SK-N-SH treated with all-trans-retinoic acid at 6 μM for 48 hours (cell line): ENCODE results near the gene METTL26.

ENCODE experiments used
- ARNTL ChIP-seq: fragments of 450-650 bp; formaldehyde crosslinking; IDR thresholded peaks from 2 replicates; pipeline ENCODE4 v1.5.0; 2020; ENCODE audit warnings: low read depth, mild to moderate bottlenecking, moderate library complexity, borderline replicate concordance
- BACH2 ChIP-seq: fragments of 250-450 bp; sonication (Bioruptor Pico); IDR thresholded peaks from 2 replicates; pipeline ENCODE4 v1.9.0; 2021; ENCODE audit warnings: mild to moderate bottlenecking, borderline replicate concordance
- CSDC2 ChIP-seq: fragments of 250-450 bp; sonication (Bioruptor Pico); IDR thresholded peaks from 2 replicates; pipeline ENCODE4 v1.5.0; 2020; ENCODE audit warnings: mild to moderate bottlenecking, moderate library complexity
- ESRRG ChIP-seq: fragments of 250-450 bp; sonication (Bioruptor Pico); IDR thresholded peaks from 2 replicates; pipeline ENCODE4 v1.6.1; 2021; ENCODE audit warnings: mild to moderate bottlenecking
- GLIS3 ChIP-seq: fragments of 250-450 bp; sonication (Bioruptor Pico); IDR thresholded peaks from 2 replicates; pipeline ENCODE4 v1.5.0; 2020; ENCODE audit warnings: mild to moderate bottlenecking, moderate library complexity
- PPARA ChIP-seq: fragments of 250-450 bp; sonication (Bioruptor Pico); IDR thresholded peaks from 2 replicates; pipeline ENCODE4 v1.5.0; 2020; ENCODE audit warnings: mild to moderate bottlenecking, borderline replicate concordance
- RARB ChIP-seq: fragments of 250-450 bp; sonication (Bioruptor Pico); IDR thresholded peaks from 2 replicates; pipeline ENCODE4 v1.8.0; 2021; ENCODE audit warnings: mild to moderate bottlenecking, moderate library complexity
- SNAI2 ChIP-seq: fragments of 250-450 bp; sonication (Bioruptor Pico); IDR thresholded peaks from 2 replicates; pipeline ENCODE4 v1.5.0; 2020; ENCODE audit warnings: mild to moderate bottlenecking, moderate library complexity
- ZNF565 ChIP-seq: fragments of 450-650 bp; formaldehyde crosslinking; conservative IDR thresholded peaks from 2 replicates; pipeline ENCODE4 v1.5.0; 2020; ENCODE audit warnings: low read depth, mild to moderate bottlenecking, moderate library complexity
- ZNF70 ChIP-seq: fragments of 450-650 bp; formaldehyde crosslinking; IDR thresholded peaks from 2 replicates; pipeline ENCODE4 v1.5.0; 2020; ENCODE audit warnings: mild to moderate bottlenecking, moderate library complexity
- TF ChIP-seq, protein P1 (sequence below): fragments of 250-450 bp; sonication (Bioruptor Pico); IDR thresholded peaks from 2 replicates; pipeline ENCODE4 v1.8.0; 2020; ENCODE audit warnings: mild to moderate bottlenecking, moderate library complexity, borderline replicate concordance
- TF ChIP-seq, protein P2 (sequence below): fragments of 250-450 bp; sonication (Bioruptor Pico); IDR thresholded peaks from 2 replicates; pipeline ENCODE4 v1.5.1; 2020; ENCODE audit warnings: low read depth, mild to moderate bottlenecking, moderate library complexity

DNA sequence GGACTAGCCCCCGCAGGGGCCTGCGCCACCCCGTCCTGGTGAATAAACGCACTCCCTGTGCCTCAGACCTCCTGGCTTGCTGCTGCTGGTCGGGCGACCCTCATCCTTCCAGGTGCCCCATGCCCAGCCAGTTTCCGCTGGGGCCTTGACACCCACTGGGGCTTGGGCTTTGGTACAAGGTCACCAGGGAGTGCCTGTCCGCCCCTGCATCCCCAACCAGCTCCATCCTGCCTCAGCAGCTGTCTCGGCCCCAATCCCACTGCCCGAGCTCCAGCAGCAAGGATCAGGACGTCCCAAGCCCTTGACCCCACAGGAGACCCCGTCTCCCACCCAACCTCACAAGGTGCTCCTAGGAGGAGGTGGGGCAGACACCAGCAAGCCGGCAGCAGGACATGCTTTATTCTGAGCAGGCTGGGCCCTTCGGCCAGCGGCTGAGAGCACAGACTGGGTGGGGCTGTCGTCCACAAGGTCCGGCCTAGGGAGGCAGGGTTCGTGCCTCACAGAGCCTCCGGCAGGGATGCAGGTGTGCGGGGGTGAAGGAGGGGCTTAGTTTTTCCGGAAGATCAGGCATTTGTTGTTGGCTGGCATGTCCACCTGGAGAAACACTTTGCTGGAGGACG lies 1.9 kb downstream of the METTL26 start:
- TF ChIP-seq, protein P1, sequence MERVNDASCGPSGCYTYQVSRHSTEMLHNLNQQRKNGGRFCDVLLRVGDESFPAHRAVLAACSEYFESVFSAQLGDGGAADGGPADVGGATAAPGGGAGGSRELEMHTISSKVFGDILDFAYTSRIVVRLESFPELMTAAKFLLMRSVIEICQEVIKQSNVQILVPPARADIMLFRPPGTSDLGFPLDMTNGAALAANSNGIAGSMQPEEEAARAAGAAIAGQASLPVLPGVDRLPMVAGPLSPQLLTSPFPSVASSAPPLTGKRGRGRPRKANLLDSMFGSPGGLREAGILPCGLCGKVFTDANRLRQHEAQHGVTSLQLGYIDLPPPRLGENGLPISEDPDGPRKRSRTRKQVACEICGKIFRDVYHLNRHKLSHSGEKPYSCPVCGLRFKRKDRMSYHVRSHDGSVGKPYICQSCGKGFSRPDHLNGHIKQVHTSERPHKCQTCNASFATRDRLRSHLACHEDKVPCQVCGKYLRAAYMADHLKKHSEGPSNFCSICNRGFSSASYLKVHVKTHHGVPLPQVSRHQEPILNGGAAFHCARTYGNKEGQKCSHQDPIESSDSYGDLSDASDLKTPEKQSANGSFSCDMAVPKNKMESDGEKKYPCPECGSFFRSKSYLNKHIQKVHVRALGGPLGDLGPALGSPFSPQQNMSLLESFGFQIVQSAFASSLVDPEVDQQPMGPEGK (CRISPR knock-in tag): no peak
- TF ChIP-seq ARNTL (CRISPR knock-in tag): no peak
- no peak for TF ChIP-seq PPARA
- TF ChIP-seq BACH2 (CRISPR knock-in tag): no peak
- no peak for TF ChIP-seq ZNF565 (CRISPR knock-in tag)
- no peak for TF ChIP-seq SNAI2 (CRISPR knock-in tag)
- no peak for TF ChIP-seq GLIS3 (CRISPR knock-in tag)
- TF ChIP-seq, protein P2, sequence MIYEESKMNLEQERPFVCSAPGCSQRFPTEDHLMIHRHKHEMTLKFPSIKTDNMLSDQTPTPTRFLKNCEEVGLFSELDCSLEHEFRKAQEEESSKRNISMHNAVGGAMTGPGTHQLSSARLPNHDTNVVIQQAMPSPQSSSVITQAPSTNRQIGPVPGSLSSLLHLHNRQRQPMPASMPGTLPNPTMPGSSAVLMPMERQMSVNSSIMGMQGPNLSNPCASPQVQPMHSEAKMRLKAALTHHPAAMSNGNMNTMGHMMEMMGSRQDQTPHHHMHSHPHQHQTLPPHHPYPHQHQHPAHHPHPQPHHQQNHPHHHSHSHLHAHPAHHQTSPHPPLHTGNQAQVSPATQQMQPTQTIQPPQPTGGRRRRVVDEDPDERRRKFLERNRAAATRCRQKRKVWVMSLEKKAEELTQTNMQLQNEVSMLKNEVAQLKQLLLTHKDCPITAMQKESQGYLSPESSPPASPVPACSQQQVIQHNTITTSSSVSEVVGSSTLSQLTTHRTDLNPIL (CRISPR knock-in tag): no peak
- no peak for TF ChIP-seq RARB (CRISPR knock-in tag)
- TF ChIP-seq CSDC2 (CRISPR knock-in tag): no peak
- TF ChIP-seq ESRRG: no peak
- TF ChIP-seq ZNF70: no peak
